Activated CD8-positive, alpha-beta T cell treated with anti-CD3 and anti-CD28 coated beads for 36 hours (primary cell): ENCODE results near the gene LMO1. TPM values are rescaled to one million over a fixed set of nuclear protein-coding genes. Genes with fewer than 3 reads are reported as not detected.

Experiments used
- ATAC-seq: fragments of 200-7000 bp; cut with Tn5 transposase; one replicate; pipeline ENCODE4 v1.10.0; 2021; ENCODE audit warnings: mild to moderate bottlenecking, moderate library complexity
- CTCF ChIA-PET: fragments of 350-600 bp; sonication (Branson Sonifier 250); formaldehyde crosslinking; loops from one replicate; lab custom pipeline; 2021; ENCODE audit warnings: antibody characterized with exemption; lab: Charles Lee
- POLR2A ChIA-PET: fragments of 350-600 bp; sonication (Branson Sonifier 250); formaldehyde crosslinking; loops from one replicate; lab custom pipeline; 2021; ENCODE audit warnings: antibody characterized with exemption; lab: Charles Lee
- DNase-seq: peaks from one replicate; pipeline ENCODE4 v3.0.0-alpha.2; 2020
- H3K27ac Mint-ChIP-seq: one replicate; pipeline ENCODE4 v1.8.0; 2021; ENCODE audit warnings: mild to moderate bottlenecking, mixed read lengths
- H3K27me3 Mint-ChIP-seq: one replicate; pipeline ENCODE4 v1.8.0; 2021; ENCODE audit warnings: mixed read lengths
- H3K36me3 Mint-ChIP-seq: one replicate; pipeline ENCODE4 v1.8.0; 2021; ENCODE audit warnings: low read depth, mixed read lengths
- H3K4me1 Mint-ChIP-seq: one replicate; pipeline ENCODE4 v1.8.0; 2021; ENCODE audit warnings: low read depth, mixed read lengths
- H3K4me3 Mint-ChIP-seq: one replicate; pipeline ENCODE4 v1.8.0; 2021; ENCODE audit warnings: mild to moderate bottlenecking, moderate library complexity, mixed read lengths
- H3K9me3 Mint-ChIP-seq: one replicate; pipeline ENCODE4 v1.8.0; 2021; ENCODE audit warnings: mixed read lengths
- CTCF ChIP-seq: fragments of 200-600 bp; IDR thresholded peaks from one replicate; pipeline ENCODE4 v1.8.0; 2022; ENCODE audit warnings: antibody characterized with exemption, mild to moderate bottlenecking
- intact Hi-C: fragments of 100-400 bp; cut with micrococcal nuclease; formaldehyde crosslinking; loops from one replicate; pipeline ENCODE4 v1.10.0; 2022
- total RNA-seq, 2 experiments: library from RNA; stranded (reverse); gene quantifications; one replicate each; pipeline ENCODE4 v1.2.3, GENCODE V29; 2021

Gene LMO1
- total RNA-seq, 2 experiments from 2014 or later = not detected

GRCh38 chr11:8296872-8297271 lies 33.2 kb upstream of the LMO1 start:
- H3K27me3 Mint-ChIP-seq = peaks cover 6% of the 10 kb centered on the region
- intact Hi-C loops = no loop called here
- H3K4me1 Mint-ChIP-seq = no peaks in the 10 kb centered on the region
- H3K36me3 Mint-ChIP-seq = no peaks in the 10 kb centered on the region
- no peak overlapping the region for H3K4me3 Mint-ChIP-seq
- POLR2A ChIA-PET = interaction anchor here (0.7 kb wide), 1 partner anchor 102 kb away, joined by 4 read pairs; no protein-coding TSS in a partner anchor
- CTCF ChIA-PET = no interaction called here
- no peaks in the 10 kb centered on the region for H3K9me3 Mint-ChIP-seq
- no peak for DNase-seq
- ATAC-seq = no peak
- H3K27ac Mint-ChIP-seq = no peak overlapping the region
- TF ChIP-seq CTCF = no peak

- no peaks in the 10 kb centered on the region for H3K4me1 Mint-ChIP-seq
- POLR2A ChIA-PET = interaction anchor here (0.7 kb wide), 1 partner anchor 101 kb away, joined by 4 read pairs; no protein-coding TSS in a partner anchor
These were observed 32.5 kb upstream of the LMO1 start for GRCh38 chr11:8296038-8296649.

GRCh38 chr11:8294251-8294935 lies 30.7 kb upstream of the LMO1 start:
- ATAC-seq (no peak), DNase-seq (no peak)
- Mint-ChIP-seq H3K36me3 (no peaks in the 10 kb centered on the region), H3K4me3 (no peak overlapping the region), H3K9me3 (no peaks in the 10 kb centered on the region), H3K4me1 (no peaks in the 10 kb centered on the region), H3K27me3 (peaks cover under 1% of the 10 kb centered on the region), H3K27ac (no peak overlapping the region)
- POLR2A ChIA-PET = no interaction called here
- CTCF ChIA-PET = interaction anchor here (0.6 kb wide), 1 partner anchor 243 kb away, joined by 3 read pairs; no protein-coding TSS in a partner anchor
- intact Hi-C loops = no loop called here
- no peak for TF ChIP-seq CTCF

More at GRCh38 chr11:8296038-8296649, 32.5 kb upstream of the LMO1 start:
- Mint-ChIP-seq H3K9me3 (no peaks in the 10 kb centered on the region), H3K4me3 (no peak overlapping the region), H3K27ac (no peak overlapping the region), H3K36me3 (no peaks in the 10 kb centered on the region), H3K27me3 (peaks cover 2% of the 10 kb centered on the region)
- no peak for TF ChIP-seq CTCF
- ATAC-seq (no peak), DNase-seq (no peak)
- intact Hi-C loops = no loop called here
- CTCF ChIA-PET = interaction anchor here (1.6 kb wide), 1 partner anchor 32 kb away, joined by 3 read pairs; no protein-coding TSS in a partner anchor

- Mint-ChIP-seq H3K9me3 (no peaks in the 10 kb centered on the region), H3K4me1 (no peaks in the 10 kb centered on the region), H3K4me3 (no peak overlapping the region), H3K27me3 (no peaks in the 10 kb centered on the region), H3K27ac (no peak overlapping the region), H3K36me3 (no peaks in the 10 kb centered on the region)
- ATAC-seq = no peak
- no peak for TF ChIP-seq CTCF
- ChIA-PET CTCF (no interaction called here), POLR2A (no interaction called here)
- intact Hi-C loops = no loop called here
- DNase-seq = no peak
These were observed 29.5 kb upstream of the LMO1 start for GRCh38 chr11:8293171-8293570.

- ChIA-PET CTCF (no interaction called here), POLR2A (no interaction called here)
- Mint-ChIP-seq H3K9me3 (no peaks in the 10 kb centered on the region), H3K4me3 (no peak overlapping the region), H3K4me1 (no peaks in the 10 kb centered on the region), H3K36me3 (no peaks in the 10 kb centered on the region), H3K27ac (no peak overlapping the region), H3K27me3 (no peaks in the 10 kb centered on the region)
- intact Hi-C loops = no loop called here
- DNase-seq (no peak), ATAC-seq (no peak)
- TF ChIP-seq CTCF = no peak
These were observed 28.7 kb upstream of the LMO1 start for GRCh38 chr11:8292351-8292750.
